ENCODE data around the gene WDFY2.

DNA sequence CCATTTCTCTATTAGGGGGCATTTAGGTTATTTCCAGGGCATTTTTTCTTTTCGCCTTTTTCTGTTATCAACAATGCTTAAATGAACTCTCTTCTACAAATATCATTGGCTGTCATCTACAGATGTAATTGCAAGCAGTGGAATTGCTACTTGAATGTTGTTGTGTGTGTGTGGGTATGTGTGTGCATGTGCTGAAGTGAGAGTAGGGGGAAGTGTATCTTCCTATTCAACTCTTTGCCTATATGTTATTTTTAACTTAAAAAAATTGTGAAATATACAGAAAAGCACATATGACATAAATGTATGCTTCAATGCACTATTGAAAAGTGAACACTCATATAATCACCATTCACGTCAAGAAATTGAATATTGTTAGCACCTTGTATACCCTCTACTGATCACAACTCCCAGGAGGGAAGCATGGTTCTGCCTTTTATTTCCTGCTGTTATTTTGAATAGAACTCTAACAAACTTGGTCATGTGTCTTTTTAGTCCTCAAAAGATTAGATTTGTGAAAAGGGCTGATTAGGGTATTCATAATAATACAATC, 24.7 kb downstream of the WDFY2 start:
- TF ChIP-seq, protein P1, sequence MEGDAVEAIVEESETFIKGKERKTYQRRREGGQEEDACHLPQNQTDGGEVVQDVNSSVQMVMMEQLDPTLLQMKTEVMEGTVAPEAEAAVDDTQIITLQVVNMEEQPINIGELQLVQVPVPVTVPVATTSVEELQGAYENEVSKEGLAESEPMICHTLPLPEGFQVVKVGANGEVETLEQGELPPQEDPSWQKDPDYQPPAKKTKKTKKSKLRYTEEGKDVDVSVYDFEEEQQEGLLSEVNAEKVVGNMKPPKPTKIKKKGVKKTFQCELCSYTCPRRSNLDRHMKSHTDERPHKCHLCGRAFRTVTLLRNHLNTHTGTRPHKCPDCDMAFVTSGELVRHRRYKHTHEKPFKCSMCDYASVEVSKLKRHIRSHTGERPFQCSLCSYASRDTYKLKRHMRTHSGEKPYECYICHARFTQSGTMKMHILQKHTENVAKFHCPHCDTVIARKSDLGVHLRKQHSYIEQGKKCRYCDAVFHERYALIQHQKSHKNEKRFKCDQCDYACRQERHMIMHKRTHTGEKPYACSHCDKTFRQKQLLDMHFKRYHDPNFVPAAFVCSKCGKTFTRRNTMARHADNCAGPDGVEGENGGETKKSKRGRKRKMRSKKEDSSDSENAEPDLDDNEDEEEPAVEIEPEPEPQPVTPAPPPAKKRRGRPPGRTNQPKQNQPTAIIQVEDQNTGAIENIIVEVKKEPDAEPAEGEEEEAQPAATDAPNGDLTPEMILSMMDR (IDR thresholded peaks at IDR 0.05) = no peak
- TF ChIP-seq POLR2A (IDR thresholded peaks at IDR 0.05) = no peak
- TF ChIP-seq POLR2AphosphoS5 (IDR thresholded peaks at IDR 0.05) = no peak
- no peak for TF ChIP-seq EP300 (IDR thresholded peaks at IDR 0.05)

All from stomach (tissue), 4 donors.